K562 (cell line): ENCODE results near the gene AGPAT2. TPM values are rescaled to one million over a fixed set of nuclear protein-coding genes. Genes with fewer than 3 reads are reported as not detected.
A peak's percentile ranks its signal among the peaks of the same experiment; 100 is the strongest.

Source experiments
- BHLHE40 ChIP-seq: IDR thresholded peaks from 2 replicates; pipeline ENCODE4 v1.6.1; 2011; ENCODE audit warnings: low read length, improper control_type of control experiment
- CBX8 ChIP-seq: fragments of 200-600 bp; sonication (generic); IDR thresholded peaks from 2 replicates; pipeline ENCODE4 v1.6.1; 2012; ENCODE audit warnings: borderline replicate concordance, mixed run types, low read depth, mild to moderate bottlenecking, moderate library complexity, mixed read lengths, low read length, control low read depth, inconsistent platforms; ENCODE audit not compliant: poor library complexity, severe bottlenecking; ENCODE audit errors: extremely low read depth
- E2F4 ChIP-seq: sonication (generic); formaldehyde crosslinking; IDR thresholded peaks from 2 replicates; pipeline ENCODE4 v1.8.0; 2022; ENCODE audit warnings: mild to moderate bottlenecking, low read depth, missing genetic modification reagents
- HMGN3 ChIP-seq: IDR thresholded peaks from 2 replicates; pipeline ENCODE4 v1.6.1; 2011; ENCODE audit warnings: borderline replicate concordance, low read depth, mild to moderate bottlenecking, mixed read lengths, low read length; ENCODE audit not compliant: insufficient read length; ENCODE audit errors: extremely low read depth
- MTA1 ChIP-seq: fragments of 450-650 bp; IDR thresholded peaks from 2 replicates; pipeline ENCODE4 v1.6.1; 2017; ENCODE audit warnings: borderline replicate concordance
- MYC ChIP-seq, 2 experiments: fragments of 250-450 bp in 1 of 2; sonication (Bioruptor Pico) in 1 of 2; IDR thresholded peaks; 2 replicates each; pipeline versions ENCODE4 v1.5.1 to v1.6.1; 2012 to 2021; ENCODE audit warnings: low read depth in 2 of 2, borderline replicate concordance in 1 of 2, improper control_type of control experiment in 1 of 2, low read length in 1 of 2, mild to moderate bottlenecking in 1 of 2, moderate library complexity in 1 of 2
- MYNN ChIP-seq, 2 experiments: sonication (generic); formaldehyde crosslinking in 1 of 2; IDR thresholded peaks; 2 replicates each; pipeline versions ENCODE4 v1.5.0 to v1.6.1; 2016 to 2020; ENCODE audit warnings: antibody characterized with exemption in 1 of 2, missing genetic modification reagents in 1 of 2
- NEUROD1 ChIP-seq: fragments of 150-350 bp; IDR thresholded peaks from 2 replicates; pipeline ENCODE4 v1.6.1; 2014; ENCODE audit warnings: borderline replicate concordance, low read length, low read depth; ENCODE audit not compliant: partially characterized antibody
- NFIC ChIP-seq: fragments of 450-650 bp; IDR thresholded peaks from 2 replicates; pipeline ENCODE4 v1.6.1; 2017; ENCODE audit warnings: mild to moderate bottlenecking, inconsistent platforms
- PTBP1 ChIP-seq: fragments of 200-400 bp; formaldehyde crosslinking; IDR thresholded peaks from 2 replicates; pipeline ENCODE4 v1.6.1; 2017; ENCODE audit warnings: low read depth, low read length
- PURB ChIP-seq: sonication (generic); formaldehyde crosslinking; IDR thresholded peaks from 2 replicates; pipeline ENCODE4 v1.9.0; 2021; ENCODE audit warnings: low read depth, mild to moderate bottlenecking, missing genetic modification reagents
- RREB1 ChIP-seq: fragments of 250-450 bp; sonication (Bioruptor Pico); IDR thresholded peaks from 2 replicates; pipeline ENCODE4 v1.4.0; 2020
- UBTF ChIP-seq, 2 experiments: IDR thresholded peaks; 2 replicates each; pipeline ENCODE4 v1.6.1; 2012; ENCODE audit warnings: improper control_type of control experiment in 2 of 2, low read depth in 2 of 2, low read length in 2 of 2, borderline replicate concordance in 1 of 2
- ZNF436 ChIP-seq: fragments of 250-450, 450-650 bp; sonication (Bioruptor Pico); formaldehyde crosslinking; IDR thresholded peaks from 2 replicates; pipeline ENCODE4 v1.7.0; 2020; ENCODE audit warnings: mild to moderate bottlenecking
- ZNF717 ChIP-seq: fragments of 250-450 bp; sonication (Bioruptor Pico); IDR thresholded peaks from 2 replicates; pipeline ENCODE4 v1.5.0; 2021
- polyA plus RNA-seq, 8 experiments: library from polyadenylated mRNA; depleted of rRNA in 4 of 8; stranded (reverse) in 5 of 8; unstranded in 3 of 8; fragments of >200 nt; fragmentation: Nextera tagmentation in 2 of 8; fragmentation: Illumina TruSeq in 1 of 8; extraction: Ambion mirVana in 2 of 8; extraction: Trizol in 1 of 8; gene quantifications; 2 replicates each; pipeline versions ENCODE4 v1.2.1 to v1.2.3, GENCODE V29; 2011 to 2014; ENCODE audit warnings: inconsistent platforms in 1 of 8, missing spikeins in 1 of 8
- total RNA-seq, 7 experiments: library from RNA; depleted of rRNA in 6 of 7; stranded (reverse); fragments of >200 nt in 6 of 7; fragmentation: Illumina TruSeq in 2 of 7; extraction: Trizol in 2 of 7; gene quantifications; 2 replicates each; pipeline versions ENCODE4 v1.2.1 to v1.2.3, GENCODE V29; 2011 to 2021; ENCODE audit warnings: low replicate concordance in 1 of 7

AGPAT2 gene
- total and polyA plus RNA-seq, 9 of the 15 experiments (the other 6 are each of a cell fraction or from before 2014, with no cell fraction given), result 0.13 to 54.5 (median 23.9) TPM

GRCh38 chr9:136673088-136673974, 13.9 kb downstream of the AGPAT2 start (continued):
- TF ChIP-seq RREB1 (CRISPR knock-in tag), result no peak
- peak; percentile 32; the same call in 1 of the 2 replicates for TF ChIP-seq ZNF436 (CRISPR knock-in tag)
- peak; percentile 71 for TF ChIP-seq BHLHE40
- TF ChIP-seq NEUROD1, result no peak
- TF ChIP-seq E2F4, result no peak
- no peak for TF ChIP-seq PURB (CRISPR knock-in tag)
- TF ChIP-seq MYNN (IDR thresholded peaks at IDR 0.05), result peak; percentile 67; the same call in 1 of the 2 replicates
- TF ChIP-seq MYNN (CRISPR knock-in tag; IDR thresholded peaks at IDR 0.05), result no peak
- TF ChIP-seq MTA1, result peak; percentile 18; the same call in 1 of the 2 replicates
- no peak; the same call in 1 of the 2 replicates for TF ChIP-seq ZNF717 (CRISPR knock-in tag)
- TF ChIP-seq NFIC, result 0 out of 2 replicates have a peak, but pooled peaks have one; percentile 9
- no peak for TF ChIP-seq CBX8
- peak; percentile 75 for TF ChIP-seq HMGN3
- peak; percentile 67 for TF ChIP-seq PTBP1
- peak; percentile 44 to 59; a peak in 1 of 4 replicates for TF ChIP-seq UBTF (IDR thresholded peaks at IDR 0.05; ENCODE audit: borderline replicate concordance in 1 of 2, low read depth in 2 of 2, low read length in 2 of 2)
- TF ChIP-seq MYC (IDR thresholded peaks at IDR 0.05; ENCODE audit: low read depth, low read length), result no peak
- TF ChIP-seq MYC (CRISPR knock-in tag; IDR thresholded peaks at IDR 0.05; ENCODE audit: borderline replicate concordance, low read depth), result peak; percentile 37; the same call in 1 of the 2 replicates
